CD4-positive, alpha-beta T cell treated with Interleukin-4 for 4 hours (primary cell): ENCODE measurements around the gene AMBRA1.
A peak's percentile ranks its signal among the peaks of the same experiment; 100 is the strongest.

Experiments used
- DNase-seq: peaks from one replicate; pipeline ENCODE4 v3.0.0-alpha.2; 2020

AMBRA1 gene

GRCh38 chr11:46360878-46361277 is 232.9 kb downstream of the AMBRA1 start:
- no peak for DNase-seq

GRCh38 chr11:46359953-46360352 is 233.9 kb downstream of the AMBRA1 start:
- DNase-seq, result no peak

- DNase-seq, result no peak
Observed at GRCh38 chr11:46357483-46357936, 236.3 kb downstream of the AMBRA1 start.

GRCh38 chr11:46356924-46357482 is 236.8 kb downstream of the AMBRA1 start:
- DNase-seq, result no peak

- no peak for DNase-seq
Observed at GRCh38 chr11:46353698-46354097, 240.1 kb downstream of the AMBRA1 start.

GRCh38 chr11:46352063-46352841 is 241.6 kb downstream of the AMBRA1 start:
- DNase-seq, result peak; percentile 88

GRCh38 chr11:46351606-46352005 is 242.2 kb downstream of the AMBRA1 start:
- DNase-seq, result no peak

- DNase-seq, result no peak
Observed at GRCh38 chr11:46351148-46351547, 242.7 kb downstream of the AMBRA1 start.

GRCh38 chr11:46350695-46351094 is 243.1 kb downstream of the AMBRA1 start:
- no peak for DNase-seq

- peak; percentile 73 for DNase-seq
Observed at GRCh38 chr11:46348566-46349401, 245.0 kb downstream of the AMBRA1 start.

GRCh38 chr11:46347637-46348311 is 246.0 kb downstream of the AMBRA1 start:
- no peak for DNase-seq

- peak; percentile 86 for DNase-seq
Observed at GRCh38 chr11:46346886-46347636, 246.8 kb downstream of the AMBRA1 start, which contains the start of gene DGKZ. Gene DGKZ, plus strand, starts transcription at chr11:46347463. Its CDS starts 197 bp downstream, at chr11:46347660.
